Forelimb muscle (tissue), 1 donor: ENCODE measurements around the gene GRM3. TPM values are rescaled to one million over a fixed set of nuclear protein-coding genes. Genes with fewer than 3 reads are reported as not detected.
A peak's percentile ranks its signal among the peaks of the same experiment; 100 is the strongest.

Experiments used
- DNase-seq: peaks from one replicate; pipeline ENCODE4 v3.0.0-alpha.2; 2013; ENCODE audit warnings: low read depth
- polyA plus RNA-seq: library from polyadenylated mRNA; unstranded; fragments of 120-200 nt; gene quantifications from one replicate; pipeline ENCODE4 v1.2.1, GENCODE V29; 2013; ENCODE audit not compliant: insufficient read length

GRM3 gene
- polyA plus RNA-seq, 1 donor = not detected

DNA sequence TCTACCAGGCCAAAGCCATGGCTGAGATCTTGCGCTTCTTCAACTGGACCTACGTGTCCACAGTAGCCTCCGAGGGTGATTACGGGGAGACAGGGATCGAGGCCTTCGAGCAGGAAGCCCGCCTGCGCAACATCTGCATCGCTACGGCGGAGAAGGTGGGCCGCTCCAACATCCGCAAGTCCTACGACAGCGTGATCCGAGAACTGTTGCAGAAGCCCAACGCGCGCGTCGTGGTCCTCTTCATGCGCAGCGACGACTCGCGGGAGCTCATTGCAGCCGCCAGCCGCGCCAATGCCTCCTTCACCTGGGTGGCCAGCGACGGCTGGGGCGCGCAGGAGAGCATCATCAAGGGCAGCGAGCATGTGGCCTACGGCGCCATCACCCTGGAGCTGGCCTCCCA lies 142.7 kb downstream of the GRM3 start:
- no peak for DNase-seq

DNA sequence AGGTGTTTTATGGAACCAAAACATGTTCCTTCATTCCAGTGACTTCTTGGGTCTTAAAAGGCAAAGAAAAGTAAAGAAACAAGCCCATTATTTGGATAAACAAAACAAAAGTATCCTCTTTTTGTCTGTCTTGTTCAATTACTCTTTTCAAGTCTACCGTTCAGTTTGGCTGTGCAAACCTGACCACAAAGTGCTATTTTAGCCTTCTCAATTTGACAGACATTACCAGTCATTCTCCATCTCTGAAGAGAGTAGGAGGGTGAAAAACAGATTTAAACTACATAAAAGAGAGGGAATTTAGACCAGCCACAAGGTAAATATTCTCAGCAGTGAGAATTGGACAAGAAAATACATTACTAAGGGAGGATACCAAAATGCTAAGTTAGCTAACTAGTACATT lies 145.2 kb downstream of the GRM3 start:
- no peak for DNase-seq

DNA sequence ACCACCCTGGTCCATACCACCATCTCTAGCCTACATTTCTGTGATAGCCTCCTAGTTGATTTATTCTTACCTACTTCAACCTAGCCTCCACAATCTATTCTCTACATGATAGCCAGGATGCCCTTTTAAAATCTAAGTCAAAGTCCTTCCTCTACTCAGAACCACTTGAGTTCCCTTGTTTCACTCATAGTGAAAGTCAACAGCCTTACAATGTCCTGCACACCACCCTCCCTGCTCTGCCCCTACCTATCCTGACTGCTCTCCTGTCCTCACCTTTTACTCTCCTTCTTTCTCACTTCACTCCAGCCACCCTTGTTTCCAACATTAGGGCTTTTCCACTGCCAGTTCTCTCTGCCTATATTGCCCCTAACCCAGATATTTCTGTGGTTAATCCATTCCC lies 146.7 kb downstream of the GRM3 start:
- no peak for DNase-seq

DNA sequence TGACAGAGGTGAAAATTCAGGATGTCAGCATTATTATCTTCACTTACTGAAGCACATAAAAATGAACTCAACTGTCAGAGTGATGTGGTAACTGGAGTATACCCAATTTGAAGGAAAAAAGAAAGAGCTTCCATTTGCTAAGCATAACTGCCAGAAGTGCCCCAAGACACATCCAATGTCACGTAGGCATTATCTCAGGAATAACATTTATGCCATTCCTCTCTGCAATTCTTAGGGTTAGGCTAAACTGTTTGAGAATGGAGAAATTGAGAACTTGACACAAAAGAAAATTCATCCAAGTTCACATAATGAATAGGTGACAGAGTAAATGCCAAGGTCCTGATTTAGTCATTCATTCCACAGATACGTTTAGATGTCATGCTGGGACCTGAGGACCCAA lies 148.6 kb downstream of the GRM3 start:
- DNase-seq = no peak

DNA sequence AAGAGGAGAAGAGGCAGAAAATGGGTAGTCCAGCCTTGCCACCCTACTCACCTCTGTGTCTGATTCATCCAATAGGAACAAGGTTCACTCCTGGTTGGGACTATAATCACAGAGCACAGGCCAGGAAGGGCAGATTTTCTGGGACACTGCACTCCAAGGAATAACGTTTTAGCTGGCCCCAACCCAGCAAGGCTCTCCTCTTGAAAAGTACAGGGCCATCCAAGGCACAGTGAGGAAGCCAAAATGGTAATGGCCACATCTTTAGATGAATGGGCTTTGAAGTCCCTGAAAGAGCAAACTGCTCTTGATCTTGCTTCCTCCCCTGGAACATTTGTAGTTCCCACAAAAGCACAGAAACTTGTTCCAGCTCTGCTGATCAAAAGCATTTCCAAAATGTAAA lies 149.4 kb downstream of the GRM3 start:
- no peak for DNase-seq

- DNase-seq = peak; percentile 1
Measured at GRCh38 chr7:86814661-86815379, 171.1 kb downstream of the GRM3 start.

DNA sequence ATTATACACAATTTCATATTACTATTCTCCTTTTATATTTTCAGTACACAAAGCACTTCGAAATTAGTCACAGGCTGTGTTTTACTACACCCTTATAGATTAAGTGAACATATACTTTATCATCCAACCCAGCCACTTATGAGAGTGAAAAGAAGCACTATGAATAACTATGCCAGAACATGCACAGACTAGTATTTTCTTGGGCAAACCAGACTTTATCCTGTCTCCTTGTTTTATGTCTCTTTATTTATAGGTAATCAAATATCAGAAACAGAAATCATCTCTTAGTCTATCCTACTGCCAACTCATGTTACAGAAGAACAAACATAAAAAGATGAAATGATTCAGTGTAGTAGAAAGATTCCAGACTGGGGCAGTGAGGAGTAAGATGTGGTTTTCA lies 171.8 kb downstream of the GRM3 start:
- no peak for DNase-seq

DNA sequence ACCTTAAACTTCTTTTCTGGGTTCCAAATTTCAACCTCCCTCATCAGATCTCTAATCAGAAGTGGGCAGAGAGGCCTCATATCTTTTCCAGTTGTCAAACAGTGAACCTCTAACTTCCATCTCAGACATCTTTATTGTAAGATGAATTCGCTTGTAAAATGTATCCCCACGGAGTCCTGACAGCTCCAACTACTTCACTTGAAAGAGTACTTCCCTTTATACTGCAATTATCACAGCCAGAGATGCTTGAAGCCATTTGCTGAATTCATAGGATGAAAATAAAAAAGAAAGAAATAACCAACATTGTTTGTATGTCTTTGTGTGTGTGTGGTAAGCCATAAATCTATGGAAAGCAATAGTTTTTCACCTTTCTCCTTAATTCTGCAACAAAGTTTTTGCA lies 175.2 kb downstream of the GRM3 start:
- no peak for DNase-seq

DNA sequence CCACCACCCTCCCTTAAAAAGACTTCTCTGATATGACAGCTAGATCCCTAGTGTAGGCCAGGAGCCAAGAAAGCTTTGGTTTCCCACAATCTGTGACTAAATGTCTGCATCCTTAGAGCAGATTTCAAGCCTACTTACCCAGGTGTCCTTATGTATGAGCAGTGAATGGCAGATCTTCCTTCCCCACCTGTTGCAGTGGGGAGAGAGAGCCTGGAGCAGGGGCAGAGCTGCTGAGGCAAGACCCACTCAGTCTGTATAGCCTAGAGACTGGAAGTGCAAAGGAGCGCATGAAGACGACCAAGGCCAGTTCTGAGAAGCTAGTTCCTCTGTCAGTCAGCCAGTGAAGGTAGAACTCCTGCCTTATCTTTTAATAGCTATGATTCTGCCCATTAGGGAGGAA lies 180.1 kb downstream of the GRM3 start:
- DNase-seq = no peak

GRCh38 chr7:86825264-86825663 lies 181.6 kb downstream of the GRM3 start:
- DNase-seq = no peak

- no peak for DNase-seq
Measured at GRCh38 chr7:86826948-86827347, 183.2 kb downstream of the GRM3 start.

DNA sequence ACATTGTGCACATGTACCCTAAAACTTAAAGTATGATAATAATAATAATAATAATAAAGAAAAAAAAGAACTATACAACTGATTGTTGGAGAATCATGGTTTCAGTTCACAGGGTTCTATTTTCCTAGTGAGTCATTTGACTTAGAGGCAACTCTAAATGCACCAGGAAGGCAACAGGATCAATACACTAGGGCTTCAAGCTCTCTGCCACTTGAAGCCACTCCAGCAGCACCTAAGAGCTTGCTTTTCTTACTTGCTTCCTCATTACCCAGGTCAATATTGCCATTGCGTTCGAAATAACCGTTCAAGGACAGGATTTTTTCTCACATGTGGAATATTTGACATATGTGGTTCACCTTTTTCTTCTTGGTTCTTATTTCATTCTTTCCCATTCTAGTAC lies 189.7 kb downstream of the GRM3 start:
- no peak for DNase-seq

DNA sequence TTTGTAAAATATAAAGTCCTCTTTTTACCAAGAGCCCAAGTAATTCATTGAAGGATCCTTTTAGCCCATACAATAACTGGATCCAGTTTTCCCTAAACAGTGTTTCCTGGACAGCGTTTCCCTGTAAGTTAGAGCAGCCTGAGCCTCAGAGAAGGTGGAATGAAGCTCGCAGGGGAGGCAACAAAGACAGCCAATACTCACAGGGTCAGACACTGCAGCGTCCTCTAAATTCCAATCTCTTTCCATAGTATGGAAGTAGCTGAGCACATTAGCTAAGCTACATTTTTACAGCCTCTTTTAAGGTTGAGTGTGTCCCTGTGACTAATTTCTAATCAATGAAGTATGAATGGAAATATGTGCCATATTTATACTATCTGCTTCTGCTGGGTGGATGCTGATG lies 193.5 kb downstream of the GRM3 start:
- DNase-seq = no peak

DNA sequence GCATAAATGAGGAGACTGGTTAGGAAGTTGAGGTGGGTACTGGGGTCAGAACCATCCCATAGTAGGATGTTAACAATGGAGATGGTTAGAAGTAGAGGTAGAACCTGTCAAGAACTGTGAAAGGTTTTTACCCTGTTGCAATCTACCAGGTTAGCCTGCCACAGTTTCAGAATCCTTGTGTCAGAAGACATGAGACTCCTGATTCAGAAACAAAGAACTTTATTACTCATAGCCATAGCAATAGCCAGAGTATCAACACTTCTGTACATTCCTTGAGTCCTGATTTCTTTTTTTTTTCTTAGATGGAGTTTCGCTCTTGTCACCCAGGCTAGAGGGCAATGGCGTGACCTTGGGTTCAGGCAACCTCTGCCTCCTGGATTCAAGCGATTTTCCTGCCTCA lies 200.9 kb downstream of the GRM3 start:
- no peak for DNase-seq

DNA sequence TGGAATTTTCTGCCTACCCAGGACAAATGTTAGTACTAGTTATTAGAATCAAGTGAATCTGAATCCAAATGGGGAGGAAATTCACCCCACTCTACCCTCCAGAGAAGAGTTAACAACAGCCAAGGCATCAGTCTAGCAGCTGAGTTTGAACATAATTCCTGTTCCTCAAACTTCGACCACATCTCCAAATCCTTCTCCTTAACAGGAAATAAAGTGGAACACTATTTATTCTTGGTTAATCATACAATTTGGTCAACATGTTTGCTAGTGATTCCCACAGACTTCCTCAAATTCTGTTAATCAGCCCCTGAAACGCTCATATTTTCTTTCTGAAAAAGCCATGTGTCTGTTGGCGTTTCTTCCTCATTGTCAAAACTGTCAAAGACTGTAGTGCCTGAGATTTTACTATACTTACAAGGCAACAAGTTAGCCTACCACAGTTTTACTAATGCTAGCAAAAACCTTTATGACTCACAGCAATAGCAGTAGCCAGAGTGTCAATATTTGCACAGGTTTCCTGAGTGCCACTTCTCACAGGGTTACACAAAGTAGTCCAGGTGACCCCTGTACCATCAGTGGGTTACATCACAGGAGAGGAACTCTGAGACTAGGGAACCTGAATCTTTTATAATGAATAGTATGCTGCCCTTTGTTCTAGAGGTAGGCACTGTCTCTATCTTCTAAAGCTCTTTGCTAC lies 202.9 kb downstream of the GRM3 start:
- no peak for DNase-seq

DNA sequence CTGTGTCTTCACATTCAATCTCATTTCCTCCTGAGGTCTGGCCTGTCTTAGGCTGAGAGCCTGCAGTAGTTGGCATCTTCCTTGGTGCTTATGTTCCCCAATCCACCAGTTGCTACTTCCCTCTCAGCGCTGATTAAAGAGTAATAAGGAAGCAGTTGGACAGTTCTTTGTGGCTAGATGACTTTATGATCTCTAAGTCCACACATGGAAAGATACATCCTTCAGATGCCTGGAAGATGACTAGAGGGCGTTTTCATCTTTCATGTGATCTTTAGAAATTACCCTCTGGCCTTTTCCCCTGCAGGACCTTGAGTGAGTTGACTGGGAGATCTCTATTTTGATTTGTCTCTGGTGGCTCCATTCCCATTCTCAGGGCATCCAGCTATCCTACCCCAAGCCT lies 204.5 kb downstream of the GRM3 start:
- DNase-seq = no peak

GRCh38 chr7:86851566-86851965 lies 207.9 kb downstream of the GRM3 start:
- no peak for DNase-seq

DNA sequence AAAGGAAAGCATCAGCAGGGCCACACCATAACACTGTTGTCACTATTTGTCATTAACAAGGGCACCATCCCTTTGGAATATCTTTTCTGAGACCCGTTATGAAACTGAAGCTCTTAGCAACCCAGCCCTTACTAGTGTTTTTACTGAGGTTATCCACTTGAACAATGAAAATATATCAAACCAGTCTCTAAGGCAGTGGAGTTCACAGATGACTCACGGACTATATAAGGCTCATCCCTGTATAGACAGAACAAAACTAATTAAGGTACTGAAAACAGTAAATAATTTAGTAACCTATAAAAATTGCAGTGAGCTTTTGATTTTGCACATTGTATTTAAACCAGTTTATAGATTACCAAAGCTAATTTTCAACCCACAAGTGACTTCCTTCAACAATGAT lies 219.7 kb downstream of the GRM3 start:
- no peak for DNase-seq

GRCh38 chr7:86867163-86867762 lies 223.6 kb downstream of the GRM3 start:
- no peak for DNase-seq

GRCh38 chr7:86876146-86876545 lies 232.4 kb downstream of the GRM3 start:
- DNase-seq = no peak

DNA sequence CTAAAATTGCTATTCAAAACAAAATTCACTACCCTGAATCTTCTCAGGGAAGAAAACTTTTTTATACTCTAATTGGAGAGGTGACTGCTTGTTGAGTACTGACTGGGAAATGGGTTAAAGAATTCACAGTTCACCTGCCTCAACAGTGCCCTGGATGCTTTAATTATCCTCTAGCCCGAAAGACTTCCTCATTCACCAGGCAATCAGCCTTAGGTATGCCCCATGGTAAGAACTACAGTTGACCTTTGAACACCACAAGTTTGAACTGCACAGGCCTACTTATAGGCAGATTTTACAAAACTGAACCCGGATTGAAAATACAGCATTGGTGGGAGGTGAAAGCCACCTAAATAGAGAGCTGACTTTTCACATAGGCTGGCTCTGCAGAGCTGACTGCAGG lies 240.4 kb downstream of the GRM3 start:
- DNase-seq = no peak

- no peak for DNase-seq
Measured at GRCh38 chr7:86889501-86889900, 245.8 kb downstream of the GRM3 start.

- no peak for DNase-seq
Measured at GRCh38 chr7:86898171-86898570, 254.5 kb downstream of the GRM3 start.
